ENCODE measurements around the gene KRTAP1-4.

DNA sequence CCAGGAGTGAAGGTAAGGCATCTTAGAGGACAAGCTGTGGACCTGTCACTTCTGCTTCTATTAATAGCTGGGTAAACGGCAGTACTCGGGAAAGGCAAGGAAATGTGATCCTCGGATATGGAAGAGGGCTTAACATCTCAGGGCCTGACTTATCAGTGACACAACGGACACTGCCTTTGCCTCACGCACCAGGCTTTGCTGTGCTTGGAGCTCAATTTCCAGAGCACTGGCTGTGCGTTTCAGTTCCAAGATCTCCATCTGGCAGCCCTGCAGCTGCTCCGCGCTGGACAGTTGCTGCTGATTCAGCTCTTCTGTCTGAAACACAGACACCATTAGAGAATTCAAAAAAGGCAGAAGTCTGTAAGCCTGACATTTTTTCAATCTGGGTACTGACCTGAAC is 49.4 kb downstream of the KRTAP1-4 start:
- TF ChIP-seq, protein P1, sequence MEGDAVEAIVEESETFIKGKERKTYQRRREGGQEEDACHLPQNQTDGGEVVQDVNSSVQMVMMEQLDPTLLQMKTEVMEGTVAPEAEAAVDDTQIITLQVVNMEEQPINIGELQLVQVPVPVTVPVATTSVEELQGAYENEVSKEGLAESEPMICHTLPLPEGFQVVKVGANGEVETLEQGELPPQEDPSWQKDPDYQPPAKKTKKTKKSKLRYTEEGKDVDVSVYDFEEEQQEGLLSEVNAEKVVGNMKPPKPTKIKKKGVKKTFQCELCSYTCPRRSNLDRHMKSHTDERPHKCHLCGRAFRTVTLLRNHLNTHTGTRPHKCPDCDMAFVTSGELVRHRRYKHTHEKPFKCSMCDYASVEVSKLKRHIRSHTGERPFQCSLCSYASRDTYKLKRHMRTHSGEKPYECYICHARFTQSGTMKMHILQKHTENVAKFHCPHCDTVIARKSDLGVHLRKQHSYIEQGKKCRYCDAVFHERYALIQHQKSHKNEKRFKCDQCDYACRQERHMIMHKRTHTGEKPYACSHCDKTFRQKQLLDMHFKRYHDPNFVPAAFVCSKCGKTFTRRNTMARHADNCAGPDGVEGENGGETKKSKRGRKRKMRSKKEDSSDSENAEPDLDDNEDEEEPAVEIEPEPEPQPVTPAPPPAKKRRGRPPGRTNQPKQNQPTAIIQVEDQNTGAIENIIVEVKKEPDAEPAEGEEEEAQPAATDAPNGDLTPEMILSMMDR (conservative IDR thresholded peaks at IDR 0.05; ENCODE audit: low read depth, low read length), result no peak
- TF ChIP-seq FOS (IDR thresholded peaks at IDR 0.05; ENCODE audit: low read depth, low read length), result no peak
- no peak for TF ChIP-seq POLR2A (IDR thresholded peaks at IDR 0.05; ENCODE audit: low read depth, low read length)
- TF ChIP-seq RAD21 (IDR thresholded peaks at IDR 0.05; ENCODE audit: low read length), result no peak
- TF ChIP-seq CEBPB (IDR thresholded peaks at IDR 0.05; ENCODE audit: low read depth, low read length), result no peak
- no peak for TF ChIP-seq NFE2L2 (IDR thresholded peaks at IDR 0.05; ENCODE audit: low read depth, low read length)

Data from IMR-90 (cell line).